NCI-H526 (cell line): Measurements from ENCODE around the gene SLC23A2.
"Not testable (repeated sequence)": the region's sequence is repeated elsewhere in the genome, so short reads cannot be mapped to it uniquely, and the experiment has no call there.

Experiments
- DNase-seq, 2 experiments: peaks; one replicate each; lab custom pipeline; 2025; lab: John Stamatoyannopoulos, UW

Gene SLC23A2

GRCh38 chr20:5001174-5002076 lies at the start of gene SLC23A2:
Gene SLC23A2 (minus strand): TSS chr20:5001510. CDS start chr20:4932562, 68,948 bp downstream.
- peak in 1 of 2 experiments; percentile 79 for DNase-seq

- DNase-seq, result no peak
Measured at GRCh38 chr20:5046656-5047339, 45.5 kb upstream of the SLC23A2 start.

GRCh38 chr20:5045906-5046305 lies 44.6 kb upstream of the SLC23A2 start:
- no peak for DNase-seq

- DNase-seq, result no peak
Measured at GRCh38 chr20:5044075-5044620, 42.8 kb upstream of the SLC23A2 start.

- DNase-seq, result no peak
Measured at GRCh38 chr20:5041433-5041832, 40.1 kb upstream of the SLC23A2 start.

GRCh38 chr20:5040345-5040744 lies 39.0 kb upstream of the SLC23A2 start:
- no peak for DNase-seq

- DNase-seq, result no peak
Measured at GRCh38 chr20:5039889-5040288, 38.6 kb upstream of the SLC23A2 start.

- no peak for DNase-seq
Measured at GRCh38 chr20:5039255-5039657, 37.9 kb upstream of the SLC23A2 start.

- DNase-seq, result no peak
Measured at GRCh38 chr20:5036828-5037227, 35.5 kb upstream of the SLC23A2 start.

GRCh38 chr20:5035518-5035917 lies 34.2 kb upstream of the SLC23A2 start:
- DNase-seq, result not testable (repeated sequence)

GRCh38 chr20:5033566-5033965 lies 32.3 kb upstream of the SLC23A2 start:
- DNase-seq, result no peak

- not testable (repeated sequence) for DNase-seq
Measured at GRCh38 chr20:5031701-5032100, 30.4 kb upstream of the SLC23A2 start.

GRCh38 chr20:5031206-5031557 lies 29.9 kb upstream of the SLC23A2 start:
- no peak for DNase-seq

GRCh38 chr20:5030348-5031205 lies 29.3 kb upstream of the SLC23A2 start:
- no peak for DNase-seq

GRCh38 chr20:5028258-5029059 lies 27.1 kb upstream of the SLC23A2 start:
- not testable (repeated sequence) for DNase-seq

GRCh38 chr20:5024982-5025381 lies 23.7 kb upstream of the SLC23A2 start:
- no peak for DNase-seq

GRCh38 chr20:5024103-5024502 lies 22.8 kb upstream of the SLC23A2 start:
- DNase-seq, result no peak

GRCh38 chr20:5023171-5023570 lies 21.9 kb upstream of the SLC23A2 start:
- not testable (repeated sequence) for DNase-seq

- no peak for DNase-seq
Measured at GRCh38 chr20:5020760-5021159, 19.4 kb upstream of the SLC23A2 start.

- DNase-seq, result no peak
Measured at GRCh38 chr20:5013682-5014447, 12.6 kb upstream of the SLC23A2 start.
